ENCODE measurements around the gene AREG. TPM values are rescaled to one million over a fixed set of nuclear protein-coding genes. Genes with fewer than 3 reads are reported as not detected.

Gene AREG
- total RNA-seq, 1 experiment from 2014 or later, result 739 TPM

- Histone ChIP-seq H4K20me1 (ENCODE audit: insufficient read depth) (0 out of 2 replicates have a peak, but pooled peaks cover 7% of the 10 kb centered on the region), H2AFZ (ENCODE audit: low read depth, low read length, poor library complexity, severe bottlenecking) (no peak overlapping the region), H3K9me3 (ENCODE audit: control insufficient read depth in 1 of 2, insufficient read depth in 1 of 2, low read depth in 1 of 2, low read length in 2 of 2) (no peaks in the 10 kb centered on the region), H3K4me3 (replicated peaks in 1 of 2; ENCODE audit: low read depth in 1 of 2, low read length in 2 of 2) (peak overlapping the region; percentile 65 to 79), H3K36me3 (ENCODE audit: control insufficient read depth in 1 of 2, insufficient read depth in 2 of 2, low read length in 2 of 2) (peaks cover 50 to 55% of the 10 kb centered on the region in 2 experiments), H3K27me3 (ENCODE audit: insufficient read depth, low read length) (no peaks in the 10 kb centered on the region), H3K79me2 (ENCODE audit: insufficient read depth, low read length) (peaks cover 78% of the 10 kb centered on the region), H3K9me2 (ENCODE audit: insufficient read depth) (no peaks in the 10 kb centered on the region), H3K27ac (ENCODE audit: low read depth, low read length) (peak overlapping the region; percentile 85), H3K9ac (ENCODE audit: low read length) (peak overlapping the region; percentile 84), H3K4me1 (ENCODE audit: control insufficient read depth in 1 of 2, insufficient read depth in 2 of 2, low read length in 2 of 2) (peaks cover 65 to 79% of the 10 kb centered on the region in 2 experiments), H3K4me2 (ENCODE audit: low read length) (peak overlapping the region; percentile 78)
- ATAC-seq, result no peak
- no peak for DNase-seq (ENCODE audit: low read depth, low spot score)
- RAD21 ChIA-PET (ENCODE audit: low non-redundant PET in 1 of 2, low total read pairs in 2 of 2, uncharacterized antibody in 2 of 2, unreplicated experiment in 2 of 2), result no interaction called here
- CTCF ChIA-PET, result no interaction called here
- BruUV-seq (replicated peaks), result no TSS peak
- intact Hi-C loops (cut with micrococcal nuclease), result loop anchor here (5.0 kb wide), 2 partner anchors 55 to 75 kb away; no protein-coding TSS in a partner anchor
- POLR2A ChIA-PET, result interaction anchor here (0.6 to 3.4 kb wide), 10 partner anchors 8 to 206 kb away, joined by 3 to 21 read pairs (median 3); no protein-coding TSS in a partner anchor
- TF ChIP-seq ZFX (IDR thresholded peaks at IDR 0.05), result no peak
- TF ChIP-seq, protein P1, sequence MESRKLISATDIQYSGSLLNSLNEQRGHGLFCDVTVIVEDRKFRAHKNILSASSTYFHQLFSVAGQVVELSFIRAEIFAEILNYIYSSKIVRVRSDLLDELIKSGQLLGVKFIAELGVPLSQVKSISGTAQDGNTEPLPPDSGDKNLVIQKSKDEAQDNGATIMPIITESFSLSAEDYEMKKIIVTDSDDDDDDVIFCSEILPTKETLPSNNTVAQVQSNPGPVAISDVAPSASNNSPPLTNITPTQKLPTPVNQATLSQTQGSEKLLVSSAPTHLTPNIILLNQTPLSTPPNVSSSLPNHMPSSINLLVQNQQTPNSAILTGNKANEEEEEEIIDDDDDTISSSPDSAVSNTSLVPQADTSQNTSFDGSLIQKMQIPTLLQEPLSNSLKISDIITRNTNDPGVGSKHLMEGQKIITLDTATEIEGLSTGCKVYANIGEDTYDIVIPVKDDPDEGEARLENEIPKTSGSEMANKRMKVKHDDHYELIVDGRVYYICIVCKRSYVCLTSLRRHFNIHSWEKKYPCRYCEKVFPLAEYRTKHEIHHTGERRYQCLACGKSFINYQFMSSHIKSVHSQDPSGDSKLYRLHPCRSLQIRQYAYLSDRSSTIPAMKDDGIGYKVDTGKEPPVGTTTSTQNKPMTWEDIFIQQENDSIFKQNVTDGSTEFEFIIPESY (IDR thresholded peaks at IDR 0.05; ENCODE audit: extremely low read depth, insufficient replicate concordance, low read length), result peak; percentile 21
- TF ChIP-seq FOSL1 (IDR thresholded peaks at IDR 0.05; ENCODE audit: low read depth), result no peak
- TF ChIP-seq SP1 (IDR thresholded peaks at IDR 0.05; ENCODE audit: low read depth), result peak; percentile 29; the same call in 1 of the 2 replicates
- no peak; the same call in 1 of the 2 replicates for TF ChIP-seq SRF (IDR thresholded peaks at IDR 0.05; ENCODE audit: low read depth)
- TF ChIP-seq SIN3A (IDR thresholded peaks at IDR 0.05; ENCODE audit: low read depth), result peak; percentile 19; the same call in 1 of the 2 replicates
- TF ChIP-seq JUND (IDR thresholded peaks at IDR 0.05), result peak; percentile 22
- peak; percentile 74 for TF ChIP-seq POLR2AphosphoS5 (IDR thresholded peaks at IDR 0.05; ENCODE audit: low read depth, low read length)
- peak; percentile 9; the same call in 1 of the 2 replicates for TF ChIP-seq CEBPB (IDR thresholded peaks at IDR 0.05; ENCODE audit: low read depth)
Observed at GRCh38 chr4:74447636-74448233, 2.8 kb downstream of the AREG start.

All from HCT116 (cell line).